CD4-positive, alpha-beta T cell treated with Interferon alpha-2 for 1 hour (primary cell): ENCODE data around the gene TSSK2.

Experiments
- DNase-seq, 2 donors: peaks; one replicate each; pipeline ENCODE4 v3.0.0-alpha.2; 2020 to 2022

The TSSK2 gene

GRCh38 chr22:19172213-19173046 lies 41.3 kb downstream of the TSSK2 start:
- no peak for DNase-seq

- no peak for DNase-seq
These were observed 42.2 kb downstream of the TSSK2 start for GRCh38 chr22:19173047-19174035.

GRCh38 chr22:19174106-19175025 lies 43.3 kb downstream of the TSSK2 start:
- peak in 1 of 2 donors; percentile 45 for DNase-seq

- DNase-seq: no peak
These were observed 44.0 kb downstream of the TSSK2 start for GRCh38 chr22:19175026-19175601.

- DNase-seq: no peak
These were observed 44.6 kb downstream of the TSSK2 start for GRCh38 chr22:19175602-19176174.

GRCh38 chr22:19176175-19176643 lies 45.1 kb downstream of the TSSK2 start:
- DNase-seq: no peak

GRCh38 chr22:19176732-19177131 lies 45.6 kb downstream of the TSSK2 start:
- DNase-seq: no peak

- no peak for DNase-seq
These were observed 46.3 kb downstream of the TSSK2 start for GRCh38 chr22:19177164-19178064.

GRCh38 chr22:19178065-19178656 lies 47.1 kb downstream of the TSSK2 start:
- DNase-seq: peak; percentile 30 to 61

- peak; percentile 80 to 89 for DNase-seq
These were observed 47.8 kb downstream of the TSSK2 start, which contains the start of gene SLC25A1 for GRCh38 chr22:19178657-19179496. TSS of gene SLC25A1 (minus strand) at chr22:19178736. CDS start at chr22:19178673, 63 bp downstream.

GRCh38 chr22:19179497-19180048 lies 48.5 kb downstream of the TSSK2 start:
- DNase-seq: peak; percentile 54 to 61

GRCh38 chr22:19180234-19180633 lies 49.1 kb downstream of the TSSK2 start:
- no peak for DNase-seq

GRCh38 chr22:19180740-19181410 lies 49.8 kb downstream of the TSSK2 start:
- no peak for DNase-seq

GRCh38 chr22:19181786-19182471 lies 50.8 kb downstream of the TSSK2 start:
- DNase-seq: no peak
